ENCODE results near the gene ASGR1.
A peak's percentile ranks its signal among the peaks of the same experiment; 100 is the strongest.
"Not testable (repeated sequence)": the region's sequence is repeated elsewhere in the genome, so short reads cannot be mapped to it uniquely, and the experiment has no call there.

The ASGR1 gene

DNA sequence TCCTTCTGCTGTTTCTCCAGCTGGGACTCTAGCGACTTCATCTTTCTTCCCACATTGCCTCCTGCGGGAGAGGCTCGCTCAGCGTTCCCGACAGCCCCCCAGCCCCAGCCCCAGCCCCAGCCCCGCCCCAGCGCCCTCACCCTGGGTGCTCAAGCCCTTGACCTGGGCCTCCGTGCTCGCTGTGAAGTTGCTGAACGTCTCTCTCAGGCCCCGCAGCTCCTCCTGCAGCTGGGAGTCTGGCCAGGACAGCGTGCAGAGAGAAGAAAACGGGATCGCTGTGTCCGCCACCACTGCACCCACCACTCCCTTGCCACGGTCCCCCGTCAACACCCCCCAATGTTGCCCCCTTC, 2.4 kb downstream of the ASGR1 start:
- DNase-seq (ENCODE audit: low read depth in 2 of 2): peak in 1 of 2 donors; percentile 24
- TF ChIP-seq, protein P1, sequence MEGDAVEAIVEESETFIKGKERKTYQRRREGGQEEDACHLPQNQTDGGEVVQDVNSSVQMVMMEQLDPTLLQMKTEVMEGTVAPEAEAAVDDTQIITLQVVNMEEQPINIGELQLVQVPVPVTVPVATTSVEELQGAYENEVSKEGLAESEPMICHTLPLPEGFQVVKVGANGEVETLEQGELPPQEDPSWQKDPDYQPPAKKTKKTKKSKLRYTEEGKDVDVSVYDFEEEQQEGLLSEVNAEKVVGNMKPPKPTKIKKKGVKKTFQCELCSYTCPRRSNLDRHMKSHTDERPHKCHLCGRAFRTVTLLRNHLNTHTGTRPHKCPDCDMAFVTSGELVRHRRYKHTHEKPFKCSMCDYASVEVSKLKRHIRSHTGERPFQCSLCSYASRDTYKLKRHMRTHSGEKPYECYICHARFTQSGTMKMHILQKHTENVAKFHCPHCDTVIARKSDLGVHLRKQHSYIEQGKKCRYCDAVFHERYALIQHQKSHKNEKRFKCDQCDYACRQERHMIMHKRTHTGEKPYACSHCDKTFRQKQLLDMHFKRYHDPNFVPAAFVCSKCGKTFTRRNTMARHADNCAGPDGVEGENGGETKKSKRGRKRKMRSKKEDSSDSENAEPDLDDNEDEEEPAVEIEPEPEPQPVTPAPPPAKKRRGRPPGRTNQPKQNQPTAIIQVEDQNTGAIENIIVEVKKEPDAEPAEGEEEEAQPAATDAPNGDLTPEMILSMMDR (IDR thresholded peaks at IDR 0.05; ENCODE audit: low read depth, low read length): no peak
- H3K4me3 ChIP-seq (replicated peaks in 1 of 2; ENCODE audit: low read depth in 2 of 2, low read length in 2 of 2): peak overlapping the region in 1 of 2 donors; percentile 45

DNA sequence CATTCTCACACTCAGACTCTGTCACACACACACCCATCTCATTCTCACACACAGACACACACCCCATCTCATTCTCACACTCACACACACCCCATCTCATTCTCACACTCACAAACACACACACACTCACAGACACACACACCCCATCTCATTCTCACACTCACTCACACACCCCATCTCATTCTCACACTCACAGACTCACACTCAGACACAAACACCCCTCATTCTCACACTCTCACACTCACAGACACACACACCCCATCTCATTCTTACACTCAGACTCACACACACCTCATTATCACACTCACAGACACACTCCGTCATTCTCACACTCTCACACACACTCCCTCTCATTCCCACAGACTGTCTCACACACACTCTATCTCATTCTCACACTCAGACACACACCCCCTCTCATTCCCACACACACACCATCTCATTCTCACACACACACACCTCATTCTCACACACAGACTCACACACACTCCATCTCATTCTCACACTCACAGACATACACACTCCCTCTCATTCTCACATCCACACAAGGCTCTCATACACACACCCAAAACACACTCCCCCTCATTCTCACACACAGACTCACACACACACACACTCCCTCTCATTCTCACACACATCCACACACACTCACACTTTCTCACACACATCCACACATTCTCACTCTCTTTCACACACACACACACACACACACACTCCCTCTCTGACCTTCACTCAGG, 2.9 kb downstream of the ASGR1 start:
- DNase-seq (ENCODE audit: low read depth in 2 of 2): no peak
- TF ChIP-seq, protein P1 (IDR thresholded peaks at IDR 0.05; ENCODE audit: low read depth, low read length): no peak
- no peak overlapping the region for H3K4me3 ChIP-seq (replicated peaks in 1 of 2; ENCODE audit: low read depth in 2 of 2, low read length in 2 of 2)

DNA sequence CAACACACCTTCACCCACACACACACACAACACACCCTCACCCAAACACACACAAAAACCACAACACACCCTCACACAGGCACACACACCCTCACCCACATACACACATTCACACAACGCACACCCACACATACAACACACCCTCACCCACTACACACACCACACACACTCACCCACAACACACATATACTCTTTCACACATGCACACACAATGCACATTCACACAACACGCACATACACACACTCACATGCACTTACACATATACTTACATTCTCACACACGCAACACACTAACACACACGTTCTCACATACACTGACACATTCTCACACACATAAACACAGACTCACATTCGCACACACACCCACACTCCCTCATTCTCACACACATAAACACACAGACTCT, 3.8 kb downstream of the ASGR1 start:
- no peak for DNase-seq (ENCODE audit: low read depth in 2 of 2)
- no peak overlapping the region for H3K4me3 ChIP-seq (replicated peaks in 1 of 2; ENCODE audit: low read depth in 2 of 2, low read length in 2 of 2)
- TF ChIP-seq, protein P1 (IDR thresholded peaks at IDR 0.05; ENCODE audit: low read depth, low read length): no peak

DNA sequence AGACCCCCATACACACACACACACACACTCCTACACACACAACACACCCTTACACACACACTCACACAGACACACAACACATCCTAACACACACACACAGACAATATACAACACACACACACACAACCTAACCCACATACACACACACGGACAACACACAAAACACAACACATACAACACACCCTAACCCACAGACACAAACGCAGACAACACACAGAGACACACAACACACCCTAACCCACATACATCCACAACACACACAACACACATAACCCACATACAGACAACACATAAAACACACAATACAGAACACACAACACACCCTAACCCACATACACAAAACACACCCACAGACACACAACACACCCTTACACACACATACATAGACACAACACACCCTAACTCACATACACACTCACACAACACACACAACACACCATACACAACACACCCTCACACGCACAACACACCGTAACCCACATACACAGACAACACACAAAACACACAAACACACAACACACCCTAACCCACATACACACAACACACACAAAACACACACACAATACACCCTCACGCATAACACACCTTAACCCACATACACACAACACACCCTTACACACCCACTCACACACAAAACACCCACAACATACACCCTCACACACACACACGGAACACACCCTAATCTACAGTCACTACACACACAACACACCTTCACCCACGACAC, 4.4 kb downstream of the ASGR1 start:
- no peak overlapping the region for H3K4me3 ChIP-seq (replicated peaks in 1 of 2; ENCODE audit: low read depth in 2 of 2, low read length in 2 of 2)
- TF ChIP-seq, protein P1 (IDR thresholded peaks at IDR 0.05; ENCODE audit: low read depth, low read length): no peak
- DNase-seq (ENCODE audit: low read depth in 2 of 2): no peak

DNA sequence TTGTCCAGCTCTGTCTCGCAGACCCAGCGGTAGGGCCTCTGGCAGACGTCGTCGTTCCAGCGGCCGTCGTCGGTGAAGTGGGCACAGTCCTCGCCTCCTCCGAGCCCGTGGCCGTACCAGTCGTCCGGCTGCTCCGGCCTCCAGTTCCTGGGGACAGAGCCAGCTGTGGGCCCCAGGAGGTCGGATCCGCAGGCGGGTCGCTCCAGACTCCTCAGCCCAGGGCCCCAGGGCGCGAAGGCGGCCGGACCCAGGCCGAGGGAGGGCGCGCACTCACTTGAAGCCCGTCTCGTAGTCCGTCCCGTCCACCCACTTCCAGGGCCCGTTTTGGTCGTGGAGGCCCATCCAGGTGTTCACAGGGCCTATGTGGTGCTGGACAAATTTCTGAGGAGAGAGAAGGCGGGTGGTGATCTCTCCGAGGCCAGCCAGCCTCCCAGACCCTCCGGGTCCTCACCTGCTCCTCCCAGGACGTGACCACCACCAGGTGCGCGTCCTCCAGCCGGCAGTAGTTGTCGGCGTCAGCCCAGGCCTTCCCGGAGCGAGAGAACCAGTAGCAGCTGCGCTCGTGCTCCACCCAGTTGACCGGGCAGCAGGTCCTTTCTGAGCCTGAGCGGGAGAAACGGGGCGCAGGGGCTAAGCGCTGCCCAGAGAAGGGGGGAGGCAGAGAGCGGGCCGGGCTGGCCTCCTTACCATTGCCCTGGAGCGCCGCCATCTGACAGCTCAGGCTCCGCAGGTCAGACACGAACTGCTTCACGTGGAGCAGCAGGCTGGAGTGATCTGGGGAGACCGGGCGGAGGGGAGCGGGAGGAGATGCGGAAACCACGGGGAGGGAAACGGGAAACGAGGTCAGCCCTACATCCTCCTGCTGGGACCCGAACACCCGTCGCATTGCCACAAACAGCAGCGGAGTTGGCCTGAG, 5.2 kb downstream of the ASGR1 start:
- no peak overlapping the region for H3K4me3 ChIP-seq (replicated peaks in 1 of 2; ENCODE audit: low read depth in 2 of 2, low read length in 2 of 2)
- TF ChIP-seq, protein P1 (IDR thresholded peaks at IDR 0.05; ENCODE audit: low read depth, low read length): no peak
- DNase-seq (ENCODE audit: low read depth in 2 of 2): peak in 1 of 2 donors; percentile 34

DNA sequence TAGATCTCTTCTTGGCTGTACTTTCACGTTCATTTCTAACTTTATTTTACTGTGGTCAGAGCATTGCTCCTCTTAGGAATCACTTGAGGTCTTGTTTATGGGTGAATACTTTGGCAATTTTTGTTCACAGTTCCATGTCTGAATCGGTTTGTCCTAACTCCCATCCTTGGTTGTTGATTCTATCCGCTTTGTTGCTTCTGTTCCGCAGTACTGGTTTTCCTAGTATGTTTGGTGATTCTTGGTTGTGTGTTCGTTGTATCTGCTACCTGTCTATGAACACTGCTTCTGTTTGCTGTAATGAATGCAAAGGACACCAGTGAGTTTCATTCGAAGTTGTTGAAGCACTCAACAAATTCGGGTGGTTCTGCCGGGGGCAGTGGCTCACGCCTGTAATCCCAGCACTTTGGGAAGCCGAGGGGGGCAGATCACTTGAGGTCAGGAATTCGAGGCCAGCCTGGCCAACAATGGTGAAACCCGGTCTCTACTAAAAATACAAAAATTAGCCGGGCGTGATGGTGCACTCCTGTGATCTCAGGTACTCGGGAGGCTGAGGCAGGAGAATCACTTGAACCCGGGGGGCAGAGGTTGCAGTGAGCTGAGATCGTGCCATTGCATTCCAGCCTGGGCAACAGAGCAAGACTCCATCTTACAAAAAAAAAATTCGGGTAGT, 6.5 kb downstream of the ASGR1 start:
- DNase-seq (ENCODE audit: low read depth in 2 of 2); H3K4me3 ChIP-seq (replicated peaks in 1 of 2; ENCODE audit: low read depth in 2 of 2, low read length in 2 of 2): not testable (repeated sequence)

DNA sequence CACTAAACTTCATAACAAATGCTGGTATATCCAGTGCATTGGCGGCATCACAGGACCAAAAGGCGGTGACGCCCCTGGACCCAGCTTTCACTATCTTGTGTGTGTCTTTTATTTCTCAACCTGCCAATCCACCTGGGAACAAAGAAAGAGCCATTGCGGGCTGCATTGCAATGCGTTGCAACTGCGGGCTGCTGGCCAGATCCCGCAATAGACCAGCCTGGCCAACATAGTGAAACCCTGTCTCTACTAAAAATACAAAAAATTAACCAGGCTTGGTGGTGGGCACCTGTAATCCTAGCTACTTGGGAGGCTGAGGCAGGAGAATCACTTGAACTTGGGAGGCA, 9.6 kb downstream of the ASGR1 start:
- not testable (repeated sequence) for H3K4me3 ChIP-seq (replicated peaks in 1 of 2; ENCODE audit: low read depth in 2 of 2, low read length in 2 of 2)

DNA sequence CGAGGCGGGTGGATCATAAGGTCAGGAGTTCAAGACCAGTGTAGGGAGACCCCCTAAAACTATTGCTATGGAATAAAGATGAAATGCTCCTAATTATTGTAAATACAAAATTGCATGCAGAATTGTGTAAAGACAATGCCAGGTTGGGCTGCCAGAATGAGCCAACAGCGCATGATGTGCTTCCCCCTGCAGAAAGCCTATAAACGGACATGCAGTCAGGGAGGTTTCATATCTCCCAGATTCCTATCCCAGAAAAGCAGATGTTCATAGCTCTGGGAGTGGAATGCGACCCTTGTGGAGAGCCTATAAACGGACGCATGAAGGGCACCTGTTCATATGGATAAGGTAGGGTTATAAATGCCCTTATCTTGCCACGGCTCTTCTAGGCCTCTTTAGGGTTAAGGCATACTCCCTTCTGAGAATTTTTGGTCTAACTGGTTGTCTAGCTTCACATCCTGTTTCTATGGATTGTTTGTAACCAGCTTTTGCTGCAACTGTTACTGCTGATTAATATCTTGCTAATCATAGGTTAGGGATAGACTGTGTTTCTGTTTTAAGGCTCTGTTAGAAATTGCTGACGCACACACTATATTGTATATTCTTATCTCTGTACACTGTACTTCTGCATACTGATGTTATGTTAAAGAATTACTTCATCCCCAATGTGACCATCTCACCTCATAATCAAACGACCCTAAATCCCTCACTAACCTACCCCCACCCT, 10.2 kb downstream of the ASGR1 start:
- not testable (repeated sequence) for DNase-seq (ENCODE audit: low read depth in 2 of 2); H3K4me3 ChIP-seq (replicated peaks in 1 of 2; ENCODE audit: low read depth in 2 of 2, low read length in 2 of 2)

More for the DNA sequence above, 9.6 kb downstream of the ASGR1 start:
- not testable (repeated sequence) for DNase-seq (ENCODE audit: low read depth in 2 of 2)
